ENCODE measurements around the gene ZC3H15.

Gene ZC3H15

GRCh38 chr2:186542002-186542401 is 55.9 kb downstream of the ZC3H15 start:
- TF ChIP-seq MYC (IDR thresholded peaks at IDR 0.05; ENCODE audit: low read depth, low read length) (no peak), POLR2A (IDR thresholded peaks at IDR 0.05; ENCODE audit: extremely low read depth, insufficient read length) (no peak), MAX (IDR thresholded peaks at IDR 0.05; ENCODE audit: low read depth, low read length) (no peak)
- TF ChIP-seq, protein P1, sequence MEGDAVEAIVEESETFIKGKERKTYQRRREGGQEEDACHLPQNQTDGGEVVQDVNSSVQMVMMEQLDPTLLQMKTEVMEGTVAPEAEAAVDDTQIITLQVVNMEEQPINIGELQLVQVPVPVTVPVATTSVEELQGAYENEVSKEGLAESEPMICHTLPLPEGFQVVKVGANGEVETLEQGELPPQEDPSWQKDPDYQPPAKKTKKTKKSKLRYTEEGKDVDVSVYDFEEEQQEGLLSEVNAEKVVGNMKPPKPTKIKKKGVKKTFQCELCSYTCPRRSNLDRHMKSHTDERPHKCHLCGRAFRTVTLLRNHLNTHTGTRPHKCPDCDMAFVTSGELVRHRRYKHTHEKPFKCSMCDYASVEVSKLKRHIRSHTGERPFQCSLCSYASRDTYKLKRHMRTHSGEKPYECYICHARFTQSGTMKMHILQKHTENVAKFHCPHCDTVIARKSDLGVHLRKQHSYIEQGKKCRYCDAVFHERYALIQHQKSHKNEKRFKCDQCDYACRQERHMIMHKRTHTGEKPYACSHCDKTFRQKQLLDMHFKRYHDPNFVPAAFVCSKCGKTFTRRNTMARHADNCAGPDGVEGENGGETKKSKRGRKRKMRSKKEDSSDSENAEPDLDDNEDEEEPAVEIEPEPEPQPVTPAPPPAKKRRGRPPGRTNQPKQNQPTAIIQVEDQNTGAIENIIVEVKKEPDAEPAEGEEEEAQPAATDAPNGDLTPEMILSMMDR (IDR thresholded peaks at IDR 0.05; ENCODE audit: low read depth, low read length) = no peak
- H3K4me3 ChIP-seq (ENCODE audit: low read depth, low read length) = no peak overlapping the region
- DNase-seq (ENCODE audit: low read depth) = no peak

DNA sequence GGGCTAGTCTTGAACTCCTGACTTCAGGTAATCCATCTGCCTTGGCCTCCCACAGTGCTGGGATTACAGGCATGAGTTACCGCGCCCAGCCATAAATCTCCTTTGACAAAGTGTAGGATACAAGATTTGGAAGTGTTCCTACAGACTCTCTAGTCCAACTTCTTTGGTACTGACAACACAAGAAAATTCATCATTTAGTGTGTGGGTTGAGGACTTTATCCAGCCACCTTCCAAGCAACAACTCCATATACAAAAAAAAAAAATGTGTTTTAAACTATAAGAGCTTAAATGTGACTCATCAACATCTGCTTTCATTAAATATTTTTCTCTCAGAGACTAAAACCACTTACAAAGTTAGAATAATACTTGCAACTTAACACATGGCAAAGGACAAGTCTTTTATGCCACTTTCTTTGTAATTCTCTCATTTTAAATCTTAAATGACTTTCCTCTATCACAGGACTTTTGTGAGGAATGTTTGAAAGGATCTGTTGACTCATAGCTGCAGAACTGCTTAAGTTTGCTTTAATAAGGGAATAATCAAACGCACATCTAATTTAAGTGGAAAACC is 57.6 kb downstream of the ZC3H15 start:
- H3K4me3 ChIP-seq (ENCODE audit: low read depth, low read length) = no peak overlapping the region
- no peak for DNase-seq (ENCODE audit: low read depth)
- no peak for TF ChIP-seq MYC (IDR thresholded peaks at IDR 0.05; ENCODE audit: low read depth, low read length)
- no peak for TF ChIP-seq MAX (IDR thresholded peaks at IDR 0.05; ENCODE audit: low read depth, low read length)
- no peak for TF ChIP-seq POLR2A (IDR thresholded peaks at IDR 0.05; ENCODE audit: extremely low read depth, insufficient read length)
- TF ChIP-seq, protein P1 (IDR thresholded peaks at IDR 0.05; ENCODE audit: low read depth, low read length) = no peak

DNA sequence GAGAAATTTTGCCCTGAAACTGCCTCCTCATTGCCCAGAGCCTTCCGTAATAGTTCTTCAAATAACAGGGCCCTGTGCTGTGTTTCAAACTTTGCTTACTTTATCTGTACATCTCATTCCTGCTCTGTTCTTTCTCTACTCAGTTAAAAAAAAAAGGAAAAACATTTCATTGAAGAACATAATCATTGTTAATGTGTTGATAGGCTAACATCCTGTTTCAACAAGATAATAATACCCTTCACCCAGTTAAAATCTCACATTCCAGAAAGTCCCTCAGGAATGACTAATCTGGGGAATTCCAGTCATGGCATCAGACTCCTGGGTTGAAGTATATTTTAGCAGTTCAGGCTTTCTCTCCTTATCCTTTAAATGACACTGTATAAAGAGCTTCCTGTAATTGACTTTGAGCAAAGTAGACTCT is 58.2 kb downstream of the ZC3H15 start:
- TF ChIP-seq, protein P1 (IDR thresholded peaks at IDR 0.05; ENCODE audit: low read depth, low read length) = no peak
- TF ChIP-seq MAX (IDR thresholded peaks at IDR 0.05; ENCODE audit: low read depth, low read length) = no peak
- no peak for TF ChIP-seq MYC (IDR thresholded peaks at IDR 0.05; ENCODE audit: low read depth, low read length)
- no peak for TF ChIP-seq POLR2A (IDR thresholded peaks at IDR 0.05; ENCODE audit: extremely low read depth, insufficient read length)
- DNase-seq (ENCODE audit: low read depth) = no peak
- H3K4me3 ChIP-seq (ENCODE audit: low read depth, low read length) = no peak overlapping the region

DNA sequence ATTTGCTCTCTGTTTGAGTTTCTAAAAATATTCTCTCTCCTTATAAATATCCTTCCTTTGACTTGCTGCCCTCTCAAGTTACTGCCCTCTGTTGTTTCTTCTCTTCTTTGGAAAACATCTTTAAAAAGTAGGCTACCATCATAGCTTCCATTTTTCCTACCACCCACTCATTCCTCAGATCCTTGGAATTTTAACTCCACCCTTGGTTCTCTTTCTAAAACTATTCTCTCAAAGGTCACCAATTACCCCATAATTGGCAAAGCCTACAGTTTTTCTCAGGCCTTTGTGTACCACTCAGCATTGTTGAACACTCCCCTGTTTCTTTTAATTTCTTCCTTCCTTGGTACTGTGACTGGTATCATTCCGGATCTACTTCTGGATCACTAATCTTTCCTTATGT is 60.8 kb downstream of the ZC3H15 start:
- no peak for DNase-seq (ENCODE audit: low read depth)
- H3K4me3 ChIP-seq (ENCODE audit: low read depth, low read length) = no peak overlapping the region
- no peak for TF ChIP-seq POLR2A (IDR thresholded peaks at IDR 0.05; ENCODE audit: extremely low read depth, insufficient read length)
- TF ChIP-seq, protein P1 (IDR thresholded peaks at IDR 0.05; ENCODE audit: low read depth, low read length) = no peak
- TF ChIP-seq MYC (IDR thresholded peaks at IDR 0.05; ENCODE audit: low read depth, low read length) = no peak
- TF ChIP-seq MAX (IDR thresholded peaks at IDR 0.05; ENCODE audit: low read depth, low read length) = no peak

- DNase-seq (ENCODE audit: low read depth) = no peak
- TF ChIP-seq, protein P1 (IDR thresholded peaks at IDR 0.05; ENCODE audit: low read depth, low read length) = no peak
- TF ChIP-seq MYC (IDR thresholded peaks at IDR 0.05; ENCODE audit: low read depth, low read length) (no peak), MAX (IDR thresholded peaks at IDR 0.05; ENCODE audit: low read depth, low read length) (no peak), POLR2A (IDR thresholded peaks at IDR 0.05; ENCODE audit: extremely low read depth, insufficient read length) (no peak)
Observed at GRCh38 chr2:186551323-186552050, 65.4 kb downstream of the ZC3H15 start.

More at GRCh38 chr2:186551323-186552050, 65.4 kb downstream of the ZC3H15 start:
- H3K4me3 ChIP-seq (ENCODE audit: low read depth, low read length) = no peak overlapping the region

Data from NB4 (cell line).